HG03108 (cell line): ENCODE results near the gene MITD1.
"Not testable (repeated sequence)": the region's sequence is repeated elsewhere in the genome, so short reads cannot be mapped to it uniquely, and the experiment has no call there.

Source experiments
- ATAC-seq: cut with Tn5 transposase; IDR thresholded peaks from one replicate; pipeline ENCODE4 v1.9.1; 2021; ENCODE audit warnings: moderate library complexity; ENCODE audit not compliant: unreplicated experiment

The MITD1 gene

GRCh38 chr2:99154643-99155536 is 26.0 kb downstream of the MITD1 start, which contains the start of the genes LIPT1 and TSGA10:
TSS of gene LIPT1 (plus strand) at chr2:99154967. CDS start at chr2:99161958, 6,991 bp downstream.
TSS of gene TSGA10 (minus strand) at chr2:99154942. CDS start at chr2:99109439, 45,503 bp downstream.
- ATAC-seq: peak; percentile 96

DNA sequence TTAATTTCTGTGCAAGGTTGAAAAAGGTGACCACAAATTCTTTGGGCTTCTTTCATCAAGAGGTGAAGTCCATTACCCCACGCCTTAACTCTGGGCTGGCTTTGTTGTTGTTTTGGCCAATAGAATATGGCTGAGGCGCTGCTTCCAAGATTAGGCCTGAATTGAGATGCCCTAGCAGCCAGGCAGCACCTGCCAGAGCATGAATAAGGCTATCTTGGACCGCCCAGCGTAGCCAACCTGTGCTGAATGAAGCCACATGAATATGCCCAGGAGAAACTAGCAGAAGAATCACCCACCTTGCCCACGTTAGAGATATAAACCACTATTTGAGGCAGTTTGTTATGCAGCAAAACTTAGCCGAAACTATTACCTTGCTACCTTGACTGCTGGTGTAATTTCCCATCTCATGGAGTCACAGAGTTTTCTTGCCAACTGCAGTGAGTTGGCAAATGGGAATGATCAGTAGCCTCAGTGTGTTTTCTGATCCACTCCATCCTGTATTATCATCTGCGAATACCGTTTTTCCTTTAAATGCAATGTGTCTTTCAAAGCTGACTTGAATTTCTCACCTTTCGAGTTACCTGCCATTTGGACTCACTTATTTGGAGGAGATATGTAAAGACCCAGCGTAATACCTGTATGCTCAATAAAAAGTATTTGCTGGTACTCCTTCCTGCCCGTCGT is 26.8 kb downstream of the MITD1 start:
- ATAC-seq: no peak

DNA sequence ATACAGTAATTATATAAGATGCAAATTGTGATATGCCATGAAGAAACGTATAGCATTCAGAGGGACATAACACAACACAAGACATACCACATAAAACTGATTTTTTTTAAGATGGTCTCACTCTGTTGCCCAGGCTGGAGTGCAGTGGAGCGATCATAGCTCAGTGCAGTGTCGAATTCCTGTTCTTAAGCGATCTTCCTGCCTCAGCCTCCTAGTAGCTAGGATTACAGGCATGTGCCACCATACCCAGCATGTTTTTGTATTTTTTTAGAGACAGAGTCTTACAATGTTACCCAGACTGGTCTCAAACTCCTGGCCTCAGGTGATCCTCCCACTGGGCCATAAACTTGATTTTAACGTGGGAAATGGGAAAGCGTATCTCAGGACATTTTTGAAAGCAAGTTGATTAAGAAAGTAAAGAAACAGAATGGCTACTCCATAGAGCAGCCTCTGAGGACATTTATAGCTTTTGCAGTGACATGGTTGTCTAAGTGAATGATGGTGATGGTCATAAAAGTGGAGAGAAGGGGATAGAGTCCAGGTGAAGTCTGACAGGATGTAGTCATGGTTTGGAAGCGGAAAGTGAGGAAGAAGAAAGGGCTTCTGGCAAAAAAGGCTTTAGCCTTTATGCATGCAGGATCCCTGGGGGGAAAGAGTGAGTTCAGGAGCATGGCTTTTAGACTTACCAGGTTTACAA is 28.5 kb downstream of the MITD1 start:
- no peak for ATAC-seq

DNA sequence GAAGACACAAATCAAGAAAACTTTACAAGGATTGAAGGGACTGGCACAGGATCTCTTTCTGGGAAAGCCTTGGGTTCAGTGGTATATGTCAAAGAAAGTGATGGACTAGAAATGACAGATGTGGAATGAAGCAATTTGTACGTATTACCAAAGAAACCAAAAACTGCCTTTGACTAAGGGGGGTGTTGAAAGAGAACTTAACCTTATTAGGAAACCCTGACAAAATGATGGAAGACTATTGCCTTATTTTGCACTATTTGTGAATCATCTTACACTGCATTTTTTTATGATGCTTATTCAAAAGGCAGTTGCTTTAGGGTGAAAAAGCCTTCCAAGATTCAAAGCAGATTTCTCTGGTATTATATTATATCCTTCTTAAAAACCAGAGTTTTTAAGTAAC is 30.2 kb downstream of the MITD1 start:
- ATAC-seq: no peak

GRCh38 chr2:99141110-99142108 is 39.4 kb downstream of the MITD1 start, which contains the start of gene C2orf15:
TSS of gene C2orf15 (plus strand) at chr2:99141707. CDS start at chr2:99150559, 8,852 bp downstream.
- ATAC-seq: peak; percentile 88

GRCh38 chr2:99140860-99141109 is 40.1 kb downstream of the MITD1 start:
- ATAC-seq: peak; percentile 31

DNA sequence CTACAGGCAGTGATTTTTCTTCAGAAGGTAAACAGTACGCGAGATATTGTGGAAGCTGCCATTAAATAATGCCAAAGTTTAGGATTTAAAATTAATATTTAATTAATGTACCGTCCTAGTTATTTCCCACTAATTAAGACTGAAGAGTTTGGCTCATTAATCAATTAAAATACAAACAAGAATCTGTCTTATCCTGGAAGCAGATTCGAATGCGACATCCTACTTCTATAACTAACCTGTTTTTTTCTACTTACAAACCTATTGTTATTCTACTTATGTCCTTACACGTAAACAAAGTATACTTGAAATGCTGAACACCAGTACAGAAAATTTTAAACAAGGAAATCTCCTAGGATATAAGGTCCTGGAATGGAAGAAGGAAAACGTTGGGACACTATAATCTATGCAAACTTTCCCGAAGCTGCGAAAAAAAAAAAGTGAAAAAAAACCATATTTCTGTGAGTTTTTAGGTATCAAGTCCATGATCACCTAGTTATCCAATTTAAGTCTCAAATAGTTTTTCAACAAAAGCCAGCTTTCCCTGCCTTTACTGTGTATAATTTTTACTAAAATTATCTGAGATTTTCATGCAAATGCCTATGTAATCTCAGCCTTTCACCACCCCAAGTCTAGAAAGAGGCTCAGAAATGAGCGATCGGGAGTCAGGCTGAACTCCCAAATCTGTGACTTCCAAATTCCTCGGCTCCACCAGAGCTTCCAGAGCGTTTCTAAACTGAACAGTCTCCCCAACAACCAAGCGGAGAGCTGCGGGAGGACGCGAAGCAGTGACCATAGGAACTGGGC is 40.6 kb downstream of the MITD1 start:
- ATAC-seq: no peak

DNA sequence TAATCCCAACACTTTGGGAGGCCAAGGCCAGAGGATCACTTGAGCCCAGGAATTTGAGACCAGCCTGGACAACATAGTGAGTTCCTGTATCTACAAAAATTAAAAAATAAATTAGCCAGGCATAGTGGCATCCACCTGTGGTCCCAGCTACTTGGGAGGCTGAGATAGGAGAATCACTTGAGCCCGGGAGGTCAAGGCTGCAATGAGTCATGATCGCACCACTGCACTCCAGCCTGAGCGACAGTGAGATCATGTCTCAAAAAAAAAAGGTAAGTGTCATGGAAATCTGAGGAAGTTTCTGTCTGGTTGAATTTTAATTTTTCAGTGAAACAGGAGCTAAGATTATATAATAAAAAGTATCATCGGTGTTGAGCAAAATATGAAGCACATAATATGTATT is 41.9 kb downstream of the MITD1 start:
- no peak for ATAC-seq

DNA sequence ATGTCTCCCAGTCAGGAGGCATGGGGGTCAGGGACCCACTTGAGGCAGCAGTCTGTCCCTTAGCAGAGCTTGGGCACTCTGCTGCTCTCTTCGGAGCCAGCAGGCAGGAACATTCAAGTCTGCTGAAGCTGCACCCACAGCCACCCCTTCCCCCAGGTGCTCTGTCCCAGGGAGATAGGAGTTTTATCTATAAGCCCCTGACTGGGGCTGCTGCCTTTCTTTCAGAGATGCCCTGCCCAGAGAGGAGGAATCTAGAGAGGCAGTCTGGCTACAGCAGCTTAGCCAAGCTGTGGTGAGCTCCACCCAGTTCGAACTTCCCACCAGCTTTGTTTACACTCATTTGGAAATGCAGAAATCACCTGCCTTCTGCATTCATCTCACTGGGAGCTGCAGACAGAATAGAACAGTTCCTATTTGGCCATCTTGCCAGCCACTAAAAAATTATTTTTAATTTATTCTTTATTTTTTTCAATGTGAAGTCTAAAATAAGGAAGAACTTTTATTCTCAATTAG is 45.8 kb downstream of the MITD1 start:
- not testable (repeated sequence) for ATAC-seq

- no peak for ATAC-seq
Observed at GRCh38 chr2:99127981-99128380, 52.9 kb downstream of the MITD1 start.
